MM.1S (cell line): ENCODE measurements around the gene PVR.

ENCODE experiments used
- DNase-seq: peaks from one replicate; pipeline ENCODE4 v3.0.0-alpha.2; 2015
- H2AFZ ChIP-seq: fragments of 300-600 bp; sonication (generic); 2 replicates; pipeline ENCODE4 v1.6.0; 2016; ENCODE audit warnings: antibody characterized with exemption, low read length
- H3F3A ChIP-seq: fragments of 300-600 bp; sonication (generic); 2 replicates; pipeline ENCODE4 v1.6.1; 2016; ENCODE audit warnings: mild to moderate bottlenecking, antibody characterized with exemption, low read length, moderate library complexity, mixed read lengths; ENCODE audit not compliant: insufficient read depth
- H3K27ac ChIP-seq: fragments of 300-600 bp; sonication (generic); 2 replicates; pipeline ENCODE4 v1.5.1; 2016; ENCODE audit warnings: mild to moderate bottlenecking, low read length
- H3K27me3 ChIP-seq: fragments of 300-600 bp; sonication (generic); replicated peaks from 2 replicates; pipeline ENCODE4 v1.6.0; 2016; ENCODE audit warnings: low read length; ENCODE audit not compliant: insufficient read depth
- H3K36me3 ChIP-seq: fragments of 300-600 bp; sonication (generic); replicated peaks from 2 replicates; pipeline ENCODE4 v1.6.1; 2016; ENCODE audit warnings: mild to moderate bottlenecking, low read length, mixed read lengths; ENCODE audit not compliant: insufficient read depth
- H3K4me1 ChIP-seq: fragments of 300-600 bp; sonication (generic); 2 replicates; pipeline ENCODE4 v1.6.1; 2016; ENCODE audit warnings: low read length, mixed read lengths
- H3K4me2 ChIP-seq: fragments of 300-600 bp; sonication (generic); 2 replicates; pipeline ENCODE4 v1.6.0; 2016; ENCODE audit warnings: low read depth, low read length
- H3K4me3 ChIP-seq: fragments of 300-600 bp; sonication (generic); 2 replicates; pipeline ENCODE4 v1.5.1; 2016; ENCODE audit warnings: low read length, mixed read lengths
- H3K79me2 ChIP-seq: fragments of 300-600 bp; sonication (generic); 2 replicates; pipeline ENCODE4 v1.6.1; 2016; ENCODE audit warnings: mixed run types, low read length, mixed read lengths
- H3K9ac ChIP-seq: fragments of 300-600 bp; sonication (generic); 2 replicates; pipeline ENCODE4 v1.6.1; 2016; ENCODE audit warnings: low read length, mixed read lengths
- H3K9me2 ChIP-seq: fragments of 300-600 bp; sonication (generic); replicated peaks from 2 replicates; pipeline ENCODE4 v1.6.1; 2016; ENCODE audit warnings: mild to moderate bottlenecking, low read length, mixed read lengths; ENCODE audit not compliant: insufficient read depth
- H3K9me3 ChIP-seq: fragments of 300-600 bp; sonication (generic); replicated peaks from 2 replicates; pipeline ENCODE4 v1.6.1; 2016; ENCODE audit warnings: mild to moderate bottlenecking, low read length, mixed read lengths; ENCODE audit not compliant: insufficient read depth
- H4K20me1 ChIP-seq: fragments of 300-600 bp; sonication (generic); 2 replicates; pipeline ENCODE4 v1.6.1; 2016; ENCODE audit warnings: mild to moderate bottlenecking, low read length, moderate library complexity, mixed read lengths; ENCODE audit not compliant: insufficient read depth
- CTCF ChIP-seq: fragments of 300-600 bp; sonication (generic); IDR thresholded peaks from 2 replicates; pipeline ENCODE4 v1.5.1; 2016; ENCODE audit warnings: antibody characterized with exemption, low read length, mixed read lengths
- EZH2 ChIP-seq: fragments of 300-600 bp; sonication (generic); optimal IDR thresholded peaks from 2 replicates; pipeline ENCODE3; 2017; ENCODE audit warnings: low read depth, mild to moderate bottlenecking, antibody characterized with exemption, low read length, mixed read lengths
- EZH2phosphoT487 ChIP-seq: fragments of 300-600 bp; sonication (generic); IDR thresholded peaks from 2 replicates; pipeline ENCODE4 v1.6.1; 2018; ENCODE audit warnings: antibody characterized with exemption, low read length

Gene PVR

GRCh38 chr19:44621367-44621766, 22.3 kb upstream of the PVR start:
- no peak for DNase-seq
- TF ChIP-seq EZH2phosphoT487: no peak
- TF ChIP-seq CTCF: no peak
- TF ChIP-seq EZH2: no peak
- H3K36me3 ChIP-seq: no peaks in the 10 kb centered on the region
- H3K9me3 ChIP-seq: no peaks in the 10 kb centered on the region
- H2AFZ ChIP-seq: no peak overlapping the region
- no peak overlapping the region for H3K9ac ChIP-seq
- no peak overlapping the region for H3K4me2 ChIP-seq
- H4K20me1 ChIP-seq: no peaks in the 10 kb centered on the region
- no peaks in the 10 kb centered on the region for H3F3A ChIP-seq
- no peak overlapping the region for H3K4me3 ChIP-seq
- peaks cover 12% of the 10 kb centered on the region for H3K27me3 ChIP-seq
- H3K9me2 ChIP-seq: no peaks in the 10 kb centered on the region
- no peak overlapping the region for H3K27ac ChIP-seq
- no peaks in the 10 kb centered on the region for H3K79me2 ChIP-seq
- H3K4me1 ChIP-seq: no peaks in the 10 kb centered on the region

- Histone ChIP-seq H3K9me3 (no peaks in the 10 kb centered on the region), H3F3A (no peaks in the 10 kb centered on the region), H3K27ac (no peak overlapping the region), H2AFZ (no peak overlapping the region), H3K4me2 (no peak overlapping the region), H3K79me2 (no peaks in the 10 kb centered on the region), H3K36me3 (no peaks in the 10 kb centered on the region), H3K27me3 (peaks cover 9% of the 10 kb centered on the region), H4K20me1 (no peaks in the 10 kb centered on the region), H3K9me2 (no peaks in the 10 kb centered on the region), H3K4me3 (no peak overlapping the region), H3K9ac (no peak overlapping the region), H3K4me1 (no peaks in the 10 kb centered on the region)
- no peak for DNase-seq
- TF ChIP-seq CTCF (no peak), EZH2phosphoT487 (no peak), EZH2 (no peak)
Observed at GRCh38 chr19:44623080-44623479, 20.6 kb upstream of the PVR start.

- Histone ChIP-seq H3K36me3 (no peaks in the 10 kb centered on the region), H3K4me1 (no peaks in the 10 kb centered on the region), H3K4me2 (no peak overlapping the region), H2AFZ (no peak overlapping the region), H3K9me3 (no peaks in the 10 kb centered on the region), H3K79me2 (no peaks in the 10 kb centered on the region), H3K9ac (no peak overlapping the region), H3K27ac (no peak overlapping the region), H3K27me3 (peaks cover 4% of the 10 kb centered on the region), H3K9me2 (no peaks in the 10 kb centered on the region), H4K20me1 (no peaks in the 10 kb centered on the region), H3K4me3 (no peak overlapping the region), H3F3A (no peaks in the 10 kb centered on the region)
- no peak for DNase-seq
- no peak for TF ChIP-seq EZH2phosphoT487
- TF ChIP-seq CTCF: no peak
- TF ChIP-seq EZH2: no peak
Observed at GRCh38 chr19:44623626-44624025, 20.1 kb upstream of the PVR start.
